WTC11 (cell line): ENCODE results near the gene ARHGAP10. TPM values are rescaled to one million over a fixed set of nuclear protein-coding genes. Genes with fewer than 3 reads are reported as not detected.

Source experiments
- ATAC-seq: fragments of 200-7000 bp; cut with Tn5 transposase; 2 replicates; pipeline ENCODE4 v1.10.0; 2021; ENCODE audit warnings: mild to moderate bottlenecking, moderate library complexity
- CTCF ChIA-PET: fragments of 300-600 bp; sonication (Branson Sonifier 250); formaldehyde crosslinking; loops from one replicate; lab custom pipeline; 2021; ENCODE audit warnings: antibody characterized with exemption; lab: Charles Lee
- POLR2A ChIA-PET: fragments of 350-600 bp; sonication (Branson Sonifier 250); formaldehyde crosslinking; loops from one replicate; lab custom pipeline; 2021; ENCODE audit warnings: antibody characterized with exemption; lab: Charles Lee
- DNase-seq: peaks from one replicate; pipeline ENCODE4 v3.0.0; 2021; ENCODE audit warnings: low spot score
- H3K27ac Mint-ChIP-seq: 2 replicates; pipeline ENCODE4 v1.8.0; 2021; ENCODE audit warnings: mixed read lengths
- H3K27me3 Mint-ChIP-seq: 2 replicates; pipeline ENCODE4 v1.8.0; 2021; ENCODE audit warnings: low read depth, mild to moderate bottlenecking, moderate library complexity, mixed read lengths
- H3K36me3 Mint-ChIP-seq: 2 replicates; pipeline ENCODE4 v1.8.0; 2021; ENCODE audit warnings: mixed read lengths
- H3K4me1 Mint-ChIP-seq: 2 replicates; pipeline ENCODE4 v1.8.0; 2022; ENCODE audit warnings: mixed read lengths
- H3K4me3 Mint-ChIP-seq: 2 replicates; pipeline ENCODE4 v1.8.0; 2021; ENCODE audit warnings: mild to moderate bottlenecking, moderate library complexity, mixed read lengths
- H3K9me3 Mint-ChIP-seq: 2 replicates; pipeline ENCODE4 v1.8.0; 2021; ENCODE audit warnings: mixed read lengths
- AR ChIP-seq: fragments of 250-450 bp; sonication (Bioruptor Pico); IDR thresholded peaks from 2 replicates; pipeline ENCODE4 v1.9.0; 2021; ENCODE audit warnings: mild to moderate bottlenecking
- ATF2 ChIP-seq: sonication (generic); formaldehyde crosslinking; IDR thresholded peaks from 2 replicates; pipeline ENCODE4 v1.8.1; 2022; ENCODE audit warnings: low read depth, missing genetic modification reagents, borderline replicate concordance
- CREB1 ChIP-seq: sonication (generic); formaldehyde crosslinking; IDR thresholded peaks from 2 replicates; pipeline ENCODE4 v1.8.0; 2023; ENCODE audit warnings: mild to moderate bottlenecking, missing genetic modification reagents
- FOXJ3 ChIP-seq: sonication (generic); formaldehyde crosslinking; IDR thresholded peaks from 2 replicates; pipeline ENCODE4 v1.9.0; 2021; ENCODE audit warnings: missing genetic modification reagents, mild to moderate bottlenecking, borderline replicate concordance
- GTF2I ChIP-seq: fragments of 250-450 bp; sonication (Bioruptor Pico); conservative IDR thresholded peaks from 2 replicates; pipeline ENCODE4 v1.4.0; 2021; ENCODE audit warnings: mild to moderate bottlenecking
- HMGXB4 ChIP-seq: sonication (generic); formaldehyde crosslinking; IDR thresholded peaks from 2 replicates; pipeline ENCODE4 v1.8.1; 2023; ENCODE audit warnings: mild to moderate bottlenecking, moderate library complexity, missing genetic modification reagents
- MAX ChIP-seq: sonication (generic); formaldehyde crosslinking; IDR thresholded peaks from 2 replicates; pipeline ENCODE4 v1.8.0; 2022; ENCODE audit warnings: mild to moderate bottlenecking, missing genetic modification reagents
- NFATC4 ChIP-seq: fragments of 250-450 bp; sonication (Bioruptor Pico); IDR thresholded peaks from 2 replicates; pipeline ENCODE4 v1.9.0; 2021; ENCODE audit warnings: mild to moderate bottlenecking
- PREB ChIP-seq: sonication (generic); formaldehyde crosslinking; IDR thresholded peaks from 2 replicates; pipeline ENCODE4 v1.8.1; 2022; ENCODE audit warnings: mild to moderate bottlenecking, missing genetic modification reagents, moderate library complexity, borderline replicate concordance
- STAT6 ChIP-seq: sonication (generic); formaldehyde crosslinking; conservative IDR thresholded peaks from 2 replicates; pipeline ENCODE4 v1.8.1; 2023; ENCODE audit warnings: mild to moderate bottlenecking, low read depth, missing genetic modification reagents, moderate library complexity
- TEAD4 ChIP-seq: sonication (generic); formaldehyde crosslinking; IDR thresholded peaks from 2 replicates; pipeline ENCODE4 v1.8.0; 2022; ENCODE audit warnings: mild to moderate bottlenecking, missing genetic modification reagents
- ZBTB21 ChIP-seq: sonication (generic); formaldehyde crosslinking; IDR thresholded peaks from 2 replicates; pipeline ENCODE4 v1.8.1; 2023; ENCODE audit warnings: mild to moderate bottlenecking, missing genetic modification reagents, borderline replicate concordance
- ZNF121 ChIP-seq: sonication (generic); formaldehyde crosslinking; IDR thresholded peaks from 2 replicates; pipeline ENCODE4 v1.8.0; 2023; ENCODE audit warnings: missing genetic modification reagents
- ZSCAN18 ChIP-seq: fragments of 250-450 bp; sonication (Bioruptor Pico); IDR thresholded peaks from 2 replicates; pipeline ENCODE4 v2.1.2; 2022; ENCODE audit warnings: mild to moderate bottlenecking, moderate library complexity
- total RNA-seq: library from RNA; stranded (reverse); gene quantifications from 3 replicates; pipeline ENCODE4 v1.2.3, GENCODE V29; 2021

The ARHGAP10 gene
- total RNA-seq, 1 experiment from 2014 or later = 9.6 TPM

GRCh38 chr4:147824884-147825283 lies 93.0 kb downstream of the ARHGAP10 start:
- no peaks in the 10 kb centered on the region for H3K9me3 Mint-ChIP-seq
- H3K4me3 Mint-ChIP-seq = no peak overlapping the region
- ATAC-seq (no peak), DNase-seq (no peak)
- CTCF ChIA-PET = interaction anchor here (1.4 to 2.5 kb wide), 2 partner anchors 18 to 42 kb away, joined by 3 to 7 read pairs; no protein-coding TSS in a partner anchor
- H3K27me3 Mint-ChIP-seq = no peaks in the 10 kb centered on the region
- peaks cover 5% of the 10 kb centered on the region for H3K4me1 Mint-ChIP-seq
- no peaks in the 10 kb centered on the region for H3K36me3 Mint-ChIP-seq
- TF ChIP-seq MAX (CRISPR knock-in tag) = no peak
- no peak for TF ChIP-seq PREB (CRISPR knock-in tag)
- TF ChIP-seq CREB1 = no peak
- TF ChIP-seq ZNF121 = no peak
- TF ChIP-seq TEAD4 (CRISPR knock-in tag) = no peak
- TF ChIP-seq AR (CRISPR knock-in tag) = no peak
- no peak for TF ChIP-seq ZSCAN18 (CRISPR knock-in tag)
- no peak for TF ChIP-seq FOXJ3 (CRISPR knock-in tag)
- no peak for TF ChIP-seq ZBTB21 (CRISPR knock-in tag)
- TF ChIP-seq STAT6 (CRISPR knock-in tag) = no peak
- no peak for TF ChIP-seq NFATC4 (CRISPR knock-in tag)
- no peak overlapping the region for H3K27ac Mint-ChIP-seq
- POLR2A ChIA-PET = no interaction called here

- DNase-seq = no peak
- Mint-ChIP-seq H3K27me3 (no peaks in the 10 kb centered on the region), H3K27ac (no peak overlapping the region), H3K4me1 (peaks cover 10% of the 10 kb centered on the region), H3K9me3 (no peaks in the 10 kb centered on the region), H3K36me3 (no peaks in the 10 kb centered on the region), H3K4me3 (no peak overlapping the region)
- ChIA-PET CTCF (interaction anchor here (1.4 to 2.5 kb wide), 2 partner anchors 17 to 41 kb away, joined by 3 to 7 read pairs; no protein-coding TSS in a partner anchor), POLR2A (no interaction called here)
- TF ChIP-seq ATF2 (CRISPR knock-in tag) (no peak), GTF2I (no peak), FOXJ3 (CRISPR knock-in tag) (no peak), NFATC4 (CRISPR knock-in tag) (no peak), HMGXB4 (CRISPR knock-in tag) (no peak)
- no peak for ATAC-seq
Observed at GRCh38 chr4:147825451-147826287, 93.8 kb downstream of the ARHGAP10 start.
